Measurements from ENCODE around the gene ADGRV1.

The ADGRV1 gene

GRCh38 chr5:91052977-91053740, 494.6 kb downstream of the ADGRV1 start:
- Histone ChIP-seq H3K9me2 (replicated peaks; ENCODE audit: control insufficient read depth, low read length) (no peaks in the 10 kb centered on the region), H3K36me3 (ENCODE audit: control insufficient read depth, low read length) (no peaks in the 10 kb centered on the region), H3K79me2 (ENCODE audit: control insufficient read depth, low read length) (no peaks in the 10 kb centered on the region), H3K9me3 (ENCODE audit: control insufficient read depth, insufficient read depth, low read length) (no peaks in the 10 kb centered on the region), H4K20me1 (ENCODE audit: control insufficient read depth, insufficient read depth, low read depth, low read length) (no peaks in the 10 kb centered on the region), H3K27ac (ENCODE audit: low read depth, low read length) (no peak overlapping the region), H3K4me2 (ENCODE audit: low read length) (no peak overlapping the region), H3K27me3 (ENCODE audit: control insufficient read depth, low read length) (no peaks in the 10 kb centered on the region), H3F3A (ENCODE audit: control insufficient read depth, insufficient read depth) (no peaks in the 10 kb centered on the region), H3K4me3 (ENCODE audit: low read length) (no peak overlapping the region), H3K4me1 (ENCODE audit: control insufficient read depth, low read length) (no peaks in the 10 kb centered on the region)
- TF ChIP-seq CTCF (IDR thresholded peaks at IDR 0.05; ENCODE audit: low read depth, low read length, poor library complexity, severe bottlenecking) (no peak), EZH2phosphoT487 (IDR thresholded peaks at IDR 0.05; ENCODE audit: borderline replicate concordance, low read length) (no peak)

- no peaks in the 10 kb centered on the region for H3F3A ChIP-seq (ENCODE audit: control insufficient read depth, insufficient read depth)
- no peaks in the 10 kb centered on the region for H3K4me1 ChIP-seq (ENCODE audit: control insufficient read depth, low read length)
- H3K36me3 ChIP-seq (ENCODE audit: control insufficient read depth, low read length) = no peaks in the 10 kb centered on the region
- no peak overlapping the region for H3K4me2 ChIP-seq (ENCODE audit: low read length)
- no peaks in the 10 kb centered on the region for H4K20me1 ChIP-seq (ENCODE audit: control insufficient read depth, insufficient read depth, low read depth, low read length)
- H3K4me3 ChIP-seq (ENCODE audit: low read length) = no peak overlapping the region
- no peak overlapping the region for H3K27ac ChIP-seq (ENCODE audit: low read depth, low read length)
- no peaks in the 10 kb centered on the region for H3K9me3 ChIP-seq (ENCODE audit: control insufficient read depth, insufficient read depth, low read length)
- TF ChIP-seq CTCF (IDR thresholded peaks at IDR 0.05; ENCODE audit: low read depth, low read length, poor library complexity, severe bottlenecking) (no peak), EZH2phosphoT487 (IDR thresholded peaks at IDR 0.05; ENCODE audit: borderline replicate concordance, low read length) (no peak)
- H3K9me2 ChIP-seq (replicated peaks; ENCODE audit: control insufficient read depth, low read length) = no peaks in the 10 kb centered on the region
- no peaks in the 10 kb centered on the region for H3K79me2 ChIP-seq (ENCODE audit: control insufficient read depth, low read length)
- no peaks in the 10 kb centered on the region for H3K27me3 ChIP-seq (ENCODE audit: control insufficient read depth, low read length)
These were observed 495.1 kb downstream of the ADGRV1 start for GRCh38 chr5:91053741-91054025.

DNA sequence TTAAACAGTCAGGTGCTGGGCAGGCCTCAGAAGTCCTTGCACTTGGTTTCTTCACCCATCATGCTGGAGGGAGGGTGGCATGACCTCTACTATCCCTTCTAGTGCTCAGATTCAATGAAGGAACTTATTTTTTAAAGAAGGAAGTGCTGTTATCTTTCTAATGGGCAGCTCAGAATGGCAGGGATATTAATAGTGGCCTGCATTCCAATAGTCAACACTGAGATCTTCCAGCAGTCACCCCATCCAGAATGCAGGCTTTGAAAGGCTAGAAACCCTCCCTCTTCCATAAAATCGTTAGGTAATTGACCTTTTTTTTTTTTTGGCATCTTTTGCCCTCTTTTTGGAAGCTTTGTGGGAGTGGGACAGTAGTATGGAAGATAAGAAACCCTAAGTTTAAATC, 499.6 kb downstream of the ADGRV1 start:
- Histone ChIP-seq H3K4me3 (ENCODE audit: low read length) (no peak overlapping the region), H4K20me1 (ENCODE audit: control insufficient read depth, insufficient read depth, low read depth, low read length) (no peaks in the 10 kb centered on the region), H3K4me1 (ENCODE audit: control insufficient read depth, low read length) (no peaks in the 10 kb centered on the region), H3K9me2 (replicated peaks; ENCODE audit: control insufficient read depth, low read length) (no peaks in the 10 kb centered on the region), H3K36me3 (ENCODE audit: control insufficient read depth, low read length) (no peaks in the 10 kb centered on the region), H3K27me3 (ENCODE audit: control insufficient read depth, low read length) (no peaks in the 10 kb centered on the region), H3K79me2 (ENCODE audit: control insufficient read depth, low read length) (no peaks in the 10 kb centered on the region), H3F3A (ENCODE audit: control insufficient read depth, insufficient read depth) (no peaks in the 10 kb centered on the region), H3K4me2 (ENCODE audit: low read length) (no peak overlapping the region), H3K9me3 (ENCODE audit: control insufficient read depth, insufficient read depth, low read length) (no peaks in the 10 kb centered on the region), H3K27ac (ENCODE audit: low read depth, low read length) (no peak overlapping the region)
- TF ChIP-seq CTCF (IDR thresholded peaks at IDR 0.05; ENCODE audit: low read depth, low read length, poor library complexity, severe bottlenecking) (no peak), EZH2phosphoT487 (IDR thresholded peaks at IDR 0.05; ENCODE audit: borderline replicate concordance, low read length) (no peak)

Measured in DOHH2 (cell line).